GM18502 (cell line): ENCODE data around the gene MB21D2.
"Not testable (repeated sequence)": the region's sequence is repeated elsewhere in the genome, so short reads cannot be mapped to it uniquely, and the experiment has no call there.

ENCODE experiments used
- ATAC-seq: cut with Tn5 transposase; IDR thresholded peaks from one replicate; pipeline ENCODE4 v1.9.1; 2021; ENCODE audit warnings: mild to moderate bottlenecking; ENCODE audit not compliant: unreplicated experiment, poor library complexity

The MB21D2 gene

DNA sequence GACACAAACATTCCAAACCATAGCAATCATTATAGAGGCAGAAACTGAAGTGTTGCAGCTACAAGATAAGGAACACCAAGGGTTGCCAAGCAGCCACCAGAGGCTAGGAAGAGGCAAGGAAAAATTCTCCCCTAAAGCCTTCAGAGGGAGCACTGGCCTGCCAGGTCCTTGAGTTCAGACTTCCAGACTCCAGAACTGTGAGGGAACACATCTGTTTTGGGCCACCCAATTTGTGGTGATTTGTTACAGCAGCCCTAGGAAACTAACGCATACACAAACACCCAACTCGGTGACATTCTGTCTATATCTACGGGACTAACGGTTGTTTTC is 54.6 kb downstream of the MB21D2 start:
- ATAC-seq, result no peak

DNA sequence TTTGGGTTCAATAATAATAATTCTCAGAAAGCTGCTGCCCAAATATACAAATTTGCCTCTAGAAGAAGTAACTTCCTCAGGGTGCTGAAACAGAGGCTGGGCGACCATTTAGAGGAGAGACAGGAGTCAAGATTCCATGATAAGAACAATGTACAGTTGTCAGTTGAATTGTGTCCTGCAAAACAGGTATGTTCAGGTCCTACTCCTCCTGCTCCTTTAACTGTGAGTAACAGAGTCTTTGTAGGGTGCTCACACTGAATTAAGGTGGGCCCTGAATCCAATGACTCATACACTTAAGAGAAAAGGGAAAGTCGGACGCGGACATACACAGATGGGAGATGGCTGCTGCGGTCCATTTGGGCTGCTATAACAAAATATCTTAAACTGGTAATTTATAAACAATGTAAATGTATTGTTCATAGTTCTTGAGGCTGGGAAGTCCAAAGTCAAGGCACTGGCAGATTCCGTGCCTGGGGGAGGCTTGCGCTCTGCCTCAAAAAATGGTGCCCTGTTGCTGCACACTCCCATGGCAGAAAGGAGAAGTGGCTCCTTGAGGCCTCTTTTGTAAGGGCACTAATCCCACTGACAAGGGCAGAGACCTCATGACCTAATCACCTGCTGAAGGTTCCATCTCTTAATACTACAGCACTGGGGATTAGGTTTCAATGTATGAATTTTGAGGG is 55.1 kb downstream of the MB21D2 start:
- no peak for ATAC-seq

DNA sequence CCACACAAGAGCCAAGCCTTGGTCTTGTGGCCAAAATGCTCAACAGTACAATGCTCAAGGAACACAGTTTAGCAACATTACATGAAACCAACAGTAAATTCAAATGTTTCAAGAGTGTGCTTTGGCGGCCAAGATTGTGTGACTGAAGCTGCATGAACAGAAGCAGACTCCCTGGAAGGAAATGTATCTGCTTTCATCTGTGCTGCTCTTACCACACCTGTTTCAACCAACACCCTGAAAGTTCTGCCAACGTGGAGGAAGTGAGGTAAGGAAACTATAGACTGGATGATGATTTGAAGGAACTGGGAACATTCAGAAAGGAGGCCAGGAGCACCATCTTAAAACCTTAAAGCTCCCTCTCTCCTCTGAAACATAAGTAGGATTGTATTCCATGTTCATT is 55.7 kb downstream of the MB21D2 start:
- peak; percentile 57 for ATAC-seq

DNA sequence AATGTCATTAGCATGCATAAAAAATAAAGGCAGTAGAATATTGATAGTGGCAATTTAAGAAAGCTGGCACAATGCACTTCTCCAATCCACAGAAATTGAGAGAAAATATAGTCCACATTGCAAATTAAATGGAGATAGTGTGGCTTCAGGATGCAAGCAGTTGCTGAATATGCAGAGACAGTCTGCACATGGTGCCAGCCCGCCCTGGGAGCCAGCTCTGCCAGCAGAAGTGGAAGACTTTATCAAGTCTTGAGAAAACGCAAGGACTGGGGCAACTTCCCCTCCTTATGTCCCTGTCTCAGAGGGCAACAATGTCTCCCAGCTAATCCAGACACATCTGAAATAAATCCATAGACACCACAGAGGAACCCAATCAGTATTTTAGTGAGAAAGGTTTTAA is 57.2 kb downstream of the MB21D2 start:
- no peak for ATAC-seq

DNA sequence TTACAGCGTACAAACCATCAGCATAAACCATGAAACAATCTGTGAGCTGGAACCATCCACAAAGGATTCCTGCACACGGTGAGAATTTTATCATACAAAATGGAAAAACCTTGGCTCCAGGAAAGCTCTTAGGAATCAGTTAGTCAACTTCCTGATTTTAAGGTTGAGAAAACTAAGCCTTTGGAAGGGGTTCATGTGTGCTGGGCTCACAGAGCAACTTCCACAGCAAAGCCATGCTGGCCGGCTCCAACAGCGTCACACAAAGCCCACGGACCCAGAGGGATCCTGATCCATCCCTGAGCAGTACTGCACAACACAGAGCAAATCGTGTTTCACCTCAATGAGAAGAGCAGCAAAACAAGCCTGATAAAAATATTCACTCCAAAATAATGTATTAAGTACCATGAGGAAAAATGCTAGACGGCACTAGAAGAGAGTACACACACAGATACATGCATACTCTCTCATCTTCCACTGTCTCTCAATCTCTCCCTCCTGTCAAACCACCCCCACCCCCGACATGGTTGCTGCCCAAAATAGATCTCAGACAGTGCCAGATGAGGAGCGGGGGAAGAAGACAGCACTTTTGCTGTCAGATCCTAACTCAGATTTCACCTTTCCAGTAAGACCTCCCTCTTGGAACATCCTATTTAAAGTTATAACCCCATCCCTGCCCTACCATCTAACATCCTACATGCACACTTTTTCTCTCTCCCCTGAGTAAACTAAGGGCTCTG is 58.6 kb downstream of the MB21D2 start:
- ATAC-seq, result no peak

DNA sequence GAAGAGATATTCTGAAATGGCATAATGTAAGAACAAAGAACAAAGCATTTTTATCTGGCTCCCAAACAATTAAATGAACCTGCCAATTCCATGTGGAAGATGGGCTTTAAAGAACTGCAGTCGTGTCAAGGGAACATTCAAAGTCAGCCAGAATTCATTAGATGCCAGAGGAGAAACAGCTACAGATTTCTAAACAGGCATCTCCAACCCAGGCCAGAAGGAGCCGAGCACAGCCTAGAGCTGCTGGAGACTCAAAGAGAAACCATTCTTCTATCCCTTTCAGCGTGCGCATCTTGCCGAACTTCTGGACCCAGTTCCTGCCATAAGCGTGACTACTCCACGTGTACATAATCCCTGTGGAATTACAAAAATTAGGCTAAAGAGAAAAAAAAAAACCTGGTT is 60.4 kb downstream of the MB21D2 start:
- no peak for ATAC-seq

DNA sequence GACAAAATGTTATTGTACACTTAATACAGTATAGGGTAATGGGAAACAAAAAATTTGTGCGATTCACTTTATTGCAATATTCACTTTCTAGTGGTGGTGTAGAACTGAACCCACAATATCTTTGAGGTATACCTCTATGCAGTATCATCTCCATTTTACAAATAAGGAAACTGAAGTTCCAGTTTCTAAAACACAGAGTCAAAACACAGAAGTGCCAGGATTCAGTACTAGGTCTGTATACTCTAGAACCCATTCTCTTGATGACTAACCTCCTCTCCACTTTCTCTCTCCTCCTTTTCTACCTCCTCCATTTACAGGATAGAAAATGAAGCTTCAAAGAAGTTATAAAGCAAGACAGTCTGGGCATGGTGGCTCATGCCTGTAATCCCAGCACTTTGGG is 62.2 kb downstream of the MB21D2 start:
- ATAC-seq, result peak; percentile 29

DNA sequence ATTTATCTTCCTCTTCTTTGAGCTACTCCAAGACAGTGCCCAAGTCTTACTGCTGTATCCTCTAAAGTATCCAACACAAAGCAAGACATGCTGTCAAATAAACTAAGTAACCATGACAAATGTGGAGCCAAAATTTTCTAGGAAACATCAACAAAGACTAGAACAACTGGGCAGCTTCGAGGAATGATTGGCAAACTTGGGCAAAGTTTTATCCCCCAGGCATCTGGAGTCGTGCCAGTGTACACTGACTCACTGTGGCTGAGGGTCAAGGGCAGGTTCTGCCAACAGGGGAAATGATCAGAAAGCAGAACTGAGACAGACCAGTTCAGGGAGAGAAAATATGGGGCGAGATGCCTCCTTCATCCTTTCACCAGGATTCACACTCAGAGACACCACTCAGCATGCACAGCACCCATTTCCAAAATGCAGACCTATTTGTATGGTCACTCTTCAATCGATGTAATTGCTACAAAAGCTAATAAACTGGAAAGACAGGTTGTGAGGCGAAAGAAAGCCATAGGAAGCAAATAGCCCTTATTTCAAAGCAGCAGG is 65.8 kb downstream of the MB21D2 start:
- ATAC-seq, result peak; percentile 54

DNA sequence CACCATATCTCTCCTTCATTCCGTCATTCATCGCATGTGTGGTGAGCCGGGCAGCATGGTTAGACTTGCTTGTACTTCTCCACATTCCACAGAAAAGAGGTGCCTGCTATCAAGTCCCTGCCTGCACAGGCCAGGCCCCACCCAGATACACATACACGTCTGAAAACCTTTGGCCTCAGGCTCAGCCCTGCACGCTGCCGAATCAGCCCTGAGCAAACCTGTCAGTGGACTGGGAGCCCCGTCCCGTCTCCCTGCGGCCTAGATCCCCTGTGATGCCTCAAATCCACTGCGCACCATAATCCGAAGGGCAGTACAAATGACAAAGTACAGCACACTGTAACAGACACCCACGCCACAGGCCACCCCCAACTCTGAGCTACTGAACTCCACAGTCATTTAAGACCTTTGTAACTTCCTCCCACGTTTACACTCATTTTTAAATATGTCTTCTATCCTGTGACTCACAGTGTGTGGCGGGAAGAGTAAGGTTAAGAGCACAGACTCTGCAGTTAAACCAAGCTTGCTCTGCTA is 67.1 kb downstream of the MB21D2 start:
- ATAC-seq, result peak; percentile 83

DNA sequence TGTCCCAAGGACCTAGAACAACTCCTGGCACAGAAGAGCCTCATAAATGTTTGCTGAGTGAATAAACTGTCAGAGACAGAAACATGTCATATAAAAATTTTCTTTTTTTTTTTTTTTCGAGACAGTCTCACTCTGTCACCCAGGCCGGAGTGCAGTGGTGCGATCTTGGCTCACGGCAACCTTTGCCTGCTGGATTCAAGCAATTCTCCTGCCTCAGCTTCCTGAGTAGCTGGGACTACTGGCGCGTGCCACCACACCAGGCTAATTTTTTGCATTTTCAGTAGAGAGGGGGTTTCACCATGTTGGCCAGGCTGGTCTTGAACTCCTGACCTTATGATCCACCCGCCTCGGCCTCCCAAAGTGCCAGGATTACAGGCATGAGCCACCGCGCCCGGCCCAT is 67.8 kb downstream of the MB21D2 start:
- ATAC-seq, result not testable (repeated sequence)

DNA sequence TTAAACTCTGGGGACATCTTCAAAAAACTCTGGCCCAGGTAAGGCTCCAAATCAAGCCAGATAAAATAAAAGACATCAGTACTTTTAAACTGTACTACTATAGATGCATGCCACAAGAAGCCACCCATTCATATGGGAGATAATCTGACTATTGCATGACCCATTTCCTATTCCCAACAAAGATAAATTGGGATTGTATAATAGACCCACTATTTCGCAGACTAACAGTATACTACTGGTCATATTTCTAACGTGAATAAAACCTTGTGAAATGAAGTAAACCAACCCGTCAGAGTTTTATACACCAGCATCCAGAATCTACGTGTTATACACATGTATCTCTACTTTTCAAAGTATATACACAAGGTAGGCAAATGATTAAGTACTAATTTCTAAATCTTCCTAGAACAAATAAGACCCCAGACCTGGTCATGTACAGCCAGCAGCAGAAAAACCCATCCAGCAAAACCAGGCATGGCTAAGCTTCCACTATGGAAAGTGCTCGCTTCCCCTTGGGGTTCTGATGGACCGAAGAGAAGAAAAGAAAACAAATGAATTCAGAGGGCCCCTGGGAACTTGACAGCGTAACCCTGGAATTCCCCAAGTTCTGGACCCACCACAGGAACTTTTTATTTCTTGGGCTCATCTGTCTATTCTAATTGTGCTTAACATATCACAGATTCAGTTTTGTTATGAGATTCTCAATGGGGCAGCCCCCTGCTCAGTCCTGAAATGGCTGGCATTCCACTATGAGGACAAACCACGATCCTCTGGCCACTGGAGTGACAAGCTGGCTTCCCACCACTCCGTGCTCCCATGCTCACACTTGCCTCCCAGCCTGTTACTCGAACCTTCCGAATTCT is 69.1 kb downstream of the MB21D2 start:
- no peak for ATAC-seq

DNA sequence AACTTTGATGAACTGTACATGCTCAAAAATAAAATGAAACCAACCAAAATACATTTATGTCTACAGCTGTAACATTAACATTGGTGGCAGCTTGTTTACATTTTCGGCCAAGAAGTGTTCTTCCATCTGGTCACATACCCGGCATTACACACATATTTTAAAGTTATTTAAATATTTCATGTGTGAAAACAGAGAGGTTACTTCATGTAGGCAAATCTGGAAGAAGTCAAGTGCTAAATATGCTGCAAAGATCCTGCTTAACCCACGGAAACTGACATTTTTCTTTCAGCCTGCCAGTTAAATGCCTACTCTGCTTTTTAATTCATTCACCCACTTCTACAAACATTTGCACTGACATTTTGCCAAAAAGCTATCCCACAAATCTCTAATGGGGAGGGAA is 69.7 kb downstream of the MB21D2 start:
- ATAC-seq, result no peak

DNA sequence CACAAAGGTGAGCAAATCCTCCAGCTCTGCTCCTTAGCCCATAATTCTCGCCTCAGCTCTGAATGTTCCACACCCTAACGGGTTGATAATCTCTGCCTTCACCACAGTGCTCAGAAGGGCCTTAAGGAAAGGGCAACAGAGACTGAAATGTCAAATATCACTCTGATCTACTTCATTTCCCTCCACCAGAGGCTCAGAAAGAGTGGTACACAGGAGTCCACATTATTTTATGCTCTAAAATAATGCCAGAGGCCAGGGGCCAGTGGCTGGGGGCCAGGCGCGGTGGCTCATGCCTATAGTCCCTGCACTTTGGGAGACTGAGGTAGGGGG is 72.2 kb downstream of the MB21D2 start:
- no peak for ATAC-seq

DNA sequence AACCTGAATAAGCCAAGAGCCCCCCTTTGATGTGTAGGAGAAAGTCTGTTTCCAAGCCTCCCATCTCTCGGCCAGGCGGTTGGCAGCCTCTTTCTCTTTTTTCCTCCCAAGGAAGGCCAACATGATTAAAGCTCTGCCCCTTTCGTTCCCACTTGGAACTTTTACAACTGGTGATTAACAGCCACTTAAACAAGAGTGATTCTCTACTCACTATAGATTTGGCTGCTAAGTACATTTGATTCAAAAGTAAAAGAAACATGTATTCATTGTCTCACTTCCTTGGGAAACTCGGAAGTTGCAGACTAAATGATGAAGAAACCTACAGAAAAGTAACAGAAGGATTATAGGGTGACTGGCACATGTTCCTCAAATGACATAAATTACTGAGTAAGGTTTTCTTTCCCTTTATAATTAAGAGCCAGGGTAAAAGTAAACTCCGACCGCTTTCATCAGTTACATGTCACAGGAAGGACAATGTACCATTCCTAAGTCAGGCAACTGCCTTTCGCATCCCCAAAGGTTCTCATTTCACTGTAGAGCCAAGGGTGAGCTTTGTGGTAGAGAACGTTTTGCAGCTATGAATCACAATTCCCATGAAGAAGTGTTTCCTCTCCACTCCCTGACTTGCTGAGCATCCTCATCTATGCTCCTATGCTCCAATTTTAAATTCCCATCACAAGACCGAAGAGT is 72.7 kb downstream of the MB21D2 start:
- no peak for ATAC-seq

DNA sequence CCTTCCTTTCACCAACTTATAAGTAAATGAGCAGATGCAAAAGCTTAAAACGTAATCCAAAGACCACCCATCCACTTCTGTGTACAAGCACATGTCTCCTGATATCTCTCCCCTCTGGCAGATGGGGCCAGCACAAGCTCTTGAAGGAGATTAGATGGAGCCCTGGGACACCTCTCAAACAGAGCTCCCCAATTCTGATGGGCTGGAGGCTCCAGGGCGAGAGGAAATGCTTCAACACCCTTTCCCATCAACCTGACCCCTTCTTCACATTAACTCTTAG is 73.2 kb downstream of the MB21D2 start:
- no peak for ATAC-seq

DNA sequence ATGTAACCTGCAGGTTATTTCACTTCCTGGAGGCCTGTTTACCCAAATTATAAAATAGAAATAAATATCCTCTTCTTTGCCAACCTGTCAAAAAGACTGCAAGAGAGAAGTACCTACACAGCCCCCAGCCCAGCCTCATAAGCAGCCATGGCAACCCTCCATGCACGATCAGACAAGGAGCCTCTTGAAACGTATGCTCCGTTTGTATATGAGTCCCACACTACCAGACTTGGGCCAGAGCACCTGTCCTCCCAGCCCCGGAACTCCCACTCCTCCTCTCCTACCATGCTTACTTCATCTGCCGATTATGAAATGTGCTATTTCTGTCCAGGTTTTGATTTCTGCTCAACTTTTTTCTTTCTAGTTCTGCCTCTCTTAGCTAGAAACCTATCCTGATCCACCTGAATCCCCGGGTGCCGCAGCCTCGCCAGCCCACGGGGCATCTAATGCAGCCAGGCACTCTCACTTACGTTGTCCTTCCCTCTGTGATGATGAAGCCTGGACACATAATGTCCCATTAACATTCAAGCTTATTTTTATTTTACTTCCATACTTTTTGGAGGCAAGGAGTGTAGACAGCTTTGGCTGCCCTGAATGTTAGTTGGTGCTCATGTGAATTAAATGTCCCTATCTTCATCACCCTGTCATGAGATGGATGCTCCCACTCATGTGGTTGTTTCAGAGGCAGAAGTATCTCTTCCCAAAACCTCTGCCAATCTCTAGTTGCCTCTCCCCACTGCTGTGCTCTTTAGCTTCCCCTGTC is 73.8 kb downstream of the MB21D2 start:
- ATAC-seq, result no peak

DNA sequence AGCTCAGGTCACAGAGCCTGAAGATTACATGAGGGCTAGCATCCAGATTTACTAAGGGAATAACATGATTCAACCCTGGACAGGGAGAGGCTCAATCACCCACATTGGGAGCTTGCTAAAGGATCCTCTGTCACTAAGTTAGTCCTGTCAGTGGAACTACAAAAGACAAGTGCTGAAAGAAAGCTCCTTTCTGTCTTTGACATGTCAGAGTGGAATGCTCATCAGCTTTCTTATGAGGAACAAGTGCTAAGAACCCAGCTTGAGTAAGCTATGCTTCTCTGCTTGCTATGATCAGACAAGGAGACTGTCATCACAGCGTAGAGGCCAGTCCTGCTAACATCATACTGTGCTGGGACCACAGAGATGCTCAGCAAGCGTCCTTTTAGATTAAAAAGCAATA is 74.5 kb downstream of the MB21D2 start:
- ATAC-seq, result no peak

DNA sequence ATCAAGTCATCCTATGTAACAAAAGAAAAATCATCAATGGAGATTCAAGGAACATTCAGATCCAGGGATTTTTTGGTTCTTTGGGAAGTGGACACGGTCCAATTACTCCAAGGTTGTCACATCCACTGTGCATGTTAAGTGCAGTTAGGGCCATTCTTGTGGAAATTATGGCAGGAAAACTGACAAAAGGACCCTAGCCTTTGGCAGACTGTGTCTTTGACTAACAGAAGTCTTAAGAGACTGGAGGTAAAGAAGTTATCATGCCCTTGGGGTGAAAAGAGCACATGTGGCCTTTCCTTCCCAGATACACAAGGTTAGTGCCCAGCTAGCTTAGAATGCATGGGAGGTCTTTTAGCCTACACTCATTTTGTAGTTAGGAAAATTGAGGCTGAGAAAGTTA is 74.9 kb downstream of the MB21D2 start:
- ATAC-seq, result no peak

DNA sequence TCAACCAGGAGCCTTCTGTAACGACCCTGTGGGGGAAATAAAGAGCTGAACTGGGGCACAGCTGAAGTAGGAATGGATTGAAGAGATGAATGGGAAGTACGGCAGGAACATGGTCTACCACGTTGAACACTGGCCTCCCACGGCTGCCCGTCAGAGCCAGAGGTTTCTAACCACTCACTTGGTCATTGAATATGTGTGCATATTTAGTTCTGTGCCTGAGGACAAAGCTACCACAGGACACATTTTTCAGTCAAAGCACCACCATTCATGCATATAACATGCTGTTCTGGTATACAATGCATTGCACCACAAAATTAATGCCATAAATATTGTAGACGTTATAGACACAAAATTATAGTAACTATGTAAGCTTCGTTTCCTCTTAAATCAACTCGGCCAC is 75.5 kb downstream of the MB21D2 start:
- ATAC-seq, result no peak

DNA sequence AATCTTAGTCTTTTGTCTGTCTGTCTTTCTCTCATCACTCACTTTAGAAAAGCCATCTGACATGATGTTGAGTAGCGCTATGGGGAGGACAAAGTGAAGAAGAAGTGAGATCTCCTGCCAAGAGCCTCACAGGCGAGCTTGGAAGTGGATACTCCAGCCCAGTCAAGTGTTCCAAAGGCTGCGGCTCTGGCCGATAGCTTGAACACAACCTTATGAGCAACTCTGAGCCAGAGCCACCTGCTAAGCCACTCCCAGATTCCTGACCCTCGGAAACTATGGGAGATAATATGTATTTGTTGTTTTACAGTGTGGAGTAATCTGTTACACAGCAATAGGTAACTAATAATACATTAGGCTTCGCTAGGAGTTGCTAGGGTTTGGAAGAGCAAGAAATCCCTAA is 76.2 kb downstream of the MB21D2 start:
- ATAC-seq, result no peak
